K562 (cell line): Measurements from ENCODE around the gene C17orf113. TPM values are rescaled to one million over a fixed set of nuclear protein-coding genes. Genes with fewer than 3 reads are reported as not detected.
A peak's percentile ranks its signal among the peaks of the same experiment; 100 is the strongest.

ENCODE experiments used
- ATAC-seq: fragments of 200-7000 bp; cut with Tn5 transposase; 3 replicates; pipeline ENCODE4 v1.9.1; 2020; ENCODE audit warnings: moderate library complexity
- BruUV-seq: library from RNA; stranded (reverse); fragments of 400-500 nt; replicated peaks from 2 replicates; lab custom pipeline; 2021; lab: Mats Ljungman, UMichigan
- CTCF ChIA-PET: fragments of 300-600 bp; formaldehyde crosslinking; extraction: SDS; loops from one replicate; lab custom pipeline; 2021; ENCODE audit warnings: low intra/inter-chr PET ratio; lab: Yijun Ruan, JAX
- POLR2A ChIA-PET: fragments of 300-600, 350-650 bp; sonication (Branson Sonifier 250); formaldehyde crosslinking; extraction: SDS; loops from one replicate; lab custom pipeline; 2021; ENCODE audit warnings: antibody characterized with exemption, inconsistent platforms; lab: Yijun Ruan, JAX
- DNase-seq, 4 experiments: peaks; one replicate each; pipeline versions ENCODE4 v3.0.0 to v3.0.0-alpha.2; 2011 to 2018; ENCODE audit warnings: low spot score in 3 of 4, mixed read lengths in 3 of 4; ENCODE audit errors: extremely low read depth in 1 of 4
- FAIRE-seq: peaks from 2 replicates; lab custom pipeline; 2011; peaks lifted over from hg19 to GRCh38; lab: Jason Lieb, UNC
- H2AFZ ChIP-seq: 2 replicates; pipeline ENCODE4 v1.6.0; 2011; ENCODE audit warnings: low read depth, low read length, control low read depth, inconsistent platforms
- H3K27ac ChIP-seq: fragments of 200-600 bp; 3 replicates; pipeline ENCODE4 v1.8.0; 2011; ENCODE audit warnings: low read depth, mild to moderate bottlenecking, control low read depth, inconsistent platforms, low read length, moderate library complexity, mixed read lengths; ENCODE audit errors: extremely low read depth
- H3K27me3 ChIP-seq, 2 experiments: fragments of 300-600 bp in 1 of 2; 2 replicates in 1 of 2; 3 replicates in 1 of 2; pipeline versions ENCODE4 v1.6.0 to v1.8.0; 2011; ENCODE audit warnings: inconsistent platforms in 2 of 2, low read length in 2 of 2, mild to moderate bottlenecking in 1 of 2, mixed read lengths in 1 of 2, moderate library complexity in 1 of 2; ENCODE audit not compliant: control insufficient read depth in 2 of 2, insufficient read depth in 2 of 2
- H3K36me3 ChIP-seq: fragments of 300-600 bp; 3 replicates; pipeline ENCODE4 v1.8.0; 2011; ENCODE audit warnings: mild to moderate bottlenecking, low read length, inconsistent platforms; ENCODE audit not compliant: control insufficient read depth, insufficient read depth
- H3K4me1 ChIP-seq, 2 experiments: fragments of 200-600 bp in 1 of 2; replicated peaks in 1 of 2; 2 replicates in 1 of 2; 3 replicates in 1 of 2; pipeline versions ENCODE4 v1.5.1 to v1.8.0; 2011; ENCODE audit warnings: inconsistent platforms in 2 of 2, low read length in 2 of 2, mild to moderate bottlenecking in 1 of 2, mixed read lengths in 1 of 2, moderate library complexity in 1 of 2; ENCODE audit not compliant: control insufficient read depth in 2 of 2, insufficient read depth in 2 of 2
- H3K4me2 ChIP-seq: 2 replicates; pipeline ENCODE4 v1.6.1; 2011; ENCODE audit warnings: low read length, control low read depth, inconsistent platforms, mixed read lengths; ENCODE audit not compliant: insufficient read depth
- H3K4me3 ChIP-seq: fragments of 200-600 bp; sonication (generic), shearing (Covaris generic); 2 replicates; pipeline ENCODE4 v1.5.1; 2016; ENCODE audit warnings: control low read depth, inconsistent platforms
- H3K79me2 ChIP-seq: fragments of 200-600 bp; 3 replicates; pipeline ENCODE4 v1.8.0; 2011; ENCODE audit warnings: low read length, inconsistent platforms; ENCODE audit not compliant: control insufficient read depth, insufficient read depth
- H3K9ac ChIP-seq, 2 experiments: 2 replicates each; pipeline versions ENCODE4 v1.6.0 to v1.6.1; 2011; ENCODE audit warnings: low read depth in 2 of 2, low read length in 2 of 2, control low read depth in 1 of 2, inconsistent platforms in 1 of 2, mild to moderate bottlenecking in 1 of 2, mixed read lengths in 1 of 2; ENCODE audit not compliant: insufficient read depth in 1 of 2
- H3K9me1 ChIP-seq: one replicate; pipeline ENCODE4 v1.6.0; 2011; ENCODE audit warnings: inconsistent platforms, mild to moderate bottlenecking, low read length, moderate library complexity; ENCODE audit not compliant: control insufficient read depth, insufficient read depth
- H3K9me3 ChIP-seq: replicated peaks from 2 replicates; pipeline ENCODE4 v1.5.1; 2011; ENCODE audit warnings: low read depth, low read length, inconsistent platforms; ENCODE audit not compliant: control insufficient read depth, insufficient read depth
- H4K20me1 ChIP-seq: replicated peaks from 2 replicates; pipeline ENCODE4 v1.6.1; 2011; ENCODE audit warnings: low read length, inconsistent platforms, mixed read lengths; ENCODE audit not compliant: control insufficient read depth, insufficient read depth
- BACH1 ChIP-seq: fragments of 200-800 bp; sonication (Bioruptor generic); IDR thresholded peaks from 2 replicates; pipeline ENCODE4 v1.6.1; 2016; ENCODE audit warnings: missing genetic modification characterization, missing compliant biosample characterization
- FOXA3 ChIP-seq, 2 experiments: fragments of 450-650 bp in 1 of 2; sonication (generic) in 1 of 2; formaldehyde crosslinking; IDR thresholded peaks in 1 of 2; conservative IDR thresholded peaks in 1 of 2; 2 replicates each; pipeline versions ENCODE4 v1.4.0 to v1.8.0; 2020 to 2022; ENCODE audit warnings: mild to moderate bottlenecking in 2 of 2, missing genetic modification reagents in 1 of 2
- MTF1 ChIP-seq: fragments of 250-450 bp; sonication (Bioruptor Pico); IDR thresholded peaks from 2 replicates; pipeline ENCODE4 v1.9.0; 2021; ENCODE audit warnings: moderate library complexity, mild to moderate bottlenecking, inconsistent platforms, borderline replicate concordance
- MYC ChIP-seq, 2 experiments: fragments of 250-450 bp in 1 of 2; sonication (Bioruptor Pico) in 1 of 2; IDR thresholded peaks; 2 replicates each; pipeline versions ENCODE4 v1.5.1 to v1.6.1; 2012 to 2021; ENCODE audit warnings: low read depth in 2 of 2, borderline replicate concordance in 1 of 2, improper control_type of control experiment in 1 of 2, low read length in 1 of 2, mild to moderate bottlenecking in 1 of 2, moderate library complexity in 1 of 2
- PATZ1 ChIP-seq: fragments of 250-450 bp; sonication (Bioruptor Pico); IDR thresholded peaks from 2 replicates; pipeline ENCODE4 v1.5.0; 2020; ENCODE audit warnings: mild to moderate bottlenecking, borderline replicate concordance
- STAT5B ChIP-seq: fragments of 250-450 bp; sonication (Bioruptor Pico); IDR thresholded peaks from 2 replicates; pipeline ENCODE4 v1.8.0; 2021; ENCODE audit warnings: mild to moderate bottlenecking, inconsistent platforms
- TAF7 ChIP-seq: fragments of 450-650 bp; IDR thresholded peaks from 2 replicates; pipeline ENCODE4 v1.6.1; 2016; ENCODE audit warnings: missing genetic modification characterization, missing compliant biosample characterization
- ZNF217 ChIP-seq: sonication (generic); formaldehyde crosslinking; IDR thresholded peaks from 2 replicates; pipeline ENCODE4 v1.8.0; 2022; ENCODE audit warnings: mild to moderate bottlenecking, missing genetic modification reagents
- ZNF586 ChIP-seq: fragments of 450-650 bp; formaldehyde crosslinking; conservative IDR thresholded peaks from 2 replicates; pipeline ENCODE4 v1.4.0; 2020; ENCODE audit warnings: mild to moderate bottlenecking, moderate library complexity
- ZZZ3 ChIP-seq: fragments of 450-650 bp; IDR thresholded peaks from 2 replicates; pipeline ENCODE4 v1.6.1; 2016; ENCODE audit warnings: antibody characterized with exemption, mild to moderate bottlenecking, moderate library complexity
- WGBS: fragments of 100-300 bp; shearing (Covaris generic); methylation state at CpG from one replicate; pipeline ENCODE4 v1.1.6; 2016; ENCODE audit warnings: low coverage, mixed read lengths; ENCODE audit not compliant: insufficient coverage; ENCODE audit errors: missing lambda C conversion rate; 5-methylcytosine and 5-hydroxymethylcytosine counted together
- in situ Hi-C: fragments of 300-500 bp; cut with MboI; formaldehyde crosslinking; loops from 4 replicates; pipeline ENCODE4 v1.15.0; 2018; ENCODE audit warnings: inconsistent platforms, mixed read lengths
- intact Hi-C: fragments of 100-400 bp; cut with micrococcal nuclease; formaldehyde crosslinking; loops from 2 replicates; pipeline ENCODE4 v1.14.2; 2022
- polyA plus RNA-seq, 8 experiments: library from polyadenylated mRNA; depleted of rRNA in 4 of 8; stranded (reverse) in 5 of 8; unstranded in 3 of 8; fragments of >200 nt; fragmentation: Nextera tagmentation in 2 of 8; fragmentation: Illumina TruSeq in 1 of 8; extraction: Ambion mirVana in 2 of 8; extraction: Trizol in 1 of 8; gene quantifications; 2 replicates each; pipeline versions ENCODE4 v1.2.1 to v1.2.3, GENCODE V29; 2011 to 2014; ENCODE audit warnings: inconsistent platforms in 1 of 8, missing spikeins in 1 of 8
- total RNA-seq, 7 experiments: library from RNA; depleted of rRNA in 6 of 7; stranded (reverse); fragments of >200 nt in 6 of 7; fragmentation: Illumina TruSeq in 2 of 7; extraction: Trizol in 2 of 7; gene quantifications; 2 replicates each; pipeline versions ENCODE4 v1.2.1 to v1.2.3, GENCODE V29; 2011 to 2021; ENCODE audit warnings: low replicate concordance in 1 of 7

The C17orf113 gene
- total and polyA plus RNA-seq, 9 of the 15 experiments (the other 6 are each of a cell fraction or from before 2014, with no cell fraction given), result 0.10 to 1.2 (median 0.31) TPM

- Histone ChIP-seq H3K4me3 (no peak overlapping the region), H3K36me3 (no peaks in the 10 kb centered on the region), H3K79me2 (no peaks in the 10 kb centered on the region), H3K27me3 (peaks cover 0 to 10% of the 10 kb centered on the region in 2 experiments; a peak in 2 of 5 replicates), H3K9ac (0 out of 4 replicates have a peak overlapping the region, but pooled peaks of 1 of the 2 experiments have one; percentile 33), H4K20me1 (no peaks in the 10 kb centered on the region), H3K4me2 (no peak overlapping the region), H3K9me1 (peaks cover 3% of the 10 kb centered on the region), H3K4me1 (peaks cover 0 to 18% of the 10 kb centered on the region in 2 experiments; a peak in 3 of 5 replicates), H3K9me3 (no peaks in the 10 kb centered on the region), H2AFZ (no peak overlapping the region), H3K27ac (no peak overlapping the region)
- DNase-seq (no peak), ATAC-seq (no peak), FAIRE-seq (no peak)
- intact Hi-C loops, result no loop called here
- ChIA-PET POLR2A (interaction anchor here (0.6 kb wide), 1 partner anchor 791 kb away, joined by 3 read pairs; the partner anchor contains the start of gene AOC3), CTCF (no interaction called here)
- TF ChIP-seq MTF1 (CRISPR knock-in tag) (no peak), ZZZ3 (no peak), ZNF586 (CRISPR knock-in tag) (no peak), ZNF217 (CRISPR knock-in tag) (no peak), STAT5B (CRISPR knock-in tag) (no peak), TAF7 (tag) (no peak), MYC (IDR thresholded peaks at IDR 0.05; ENCODE audit: low read depth, low read length) (no peak), MYC (CRISPR knock-in tag; IDR thresholded peaks at IDR 0.05; ENCODE audit: borderline replicate concordance, low read depth) (no peak), BACH1 (tag) (no peak), FOXA3 (CRISPR knock-in tag; conservative IDR thresholded peaks at IDR 0.05 in 1 of 2, IDR thresholded peaks at IDR 0.05 in 1 of 2) (no peak), PATZ1 (CRISPR knock-in tag) (no peak)
- 19% methylated on average over 3 of the region's 4 CpGs for WGBS
- no TSS peak for BruUV-seq
- in situ Hi-C loops, result no loop called here
Measured at GRCh38 chr17:42060231-42060630, 9.8 kb upstream of the C17orf113 start.
